IPS-18c (cell line): ENCODE data around the gene CTNNBL1.

Experiments
- H3K4me3 ChIP-seq: 2 replicates; pipeline ENCODE4 v1.7.0; 2013; ENCODE audit warnings: low read depth, mild to moderate bottlenecking, low read length, moderate library complexity; ENCODE audit not compliant: insufficient read depth
- H3K9me3 ChIP-seq: one replicate; pipeline ENCODE4 v1.6.1; 2013; ENCODE audit warnings: mild to moderate bottlenecking, low read length, moderate library complexity; ENCODE audit not compliant: control insufficient read depth, insufficient read depth

CTNNBL1 gene

GRCh38 chr20:37904008-37904642, 210.3 kb downstream of the CTNNBL1 start:
- no peaks in the 10 kb centered on the region for H3K9me3 ChIP-seq
- no peak overlapping the region for H3K4me3 ChIP-seq

- H3K4me3 ChIP-seq: no peak overlapping the region
- H3K9me3 ChIP-seq: no peaks in the 10 kb centered on the region
Observed at GRCh38 chr20:37904845-37905373, 211.1 kb downstream of the CTNNBL1 start.

GRCh38 chr20:37905671-37906613, 212.1 kb downstream of the CTNNBL1 start:
- Histone ChIP-seq H3K9me3 (no peaks in the 10 kb centered on the region), H3K4me3 (no peak overlapping the region)

GRCh38 chr20:37907330-37907676, 213.5 kb downstream of the CTNNBL1 start:
- H3K9me3 ChIP-seq: no peaks in the 10 kb centered on the region
- no peak overlapping the region for H3K4me3 ChIP-seq

GRCh38 chr20:37907677-37908401, 214.0 kb downstream of the CTNNBL1 start:
- Histone ChIP-seq H3K4me3 (no peak overlapping the region), H3K9me3 (no peaks in the 10 kb centered on the region)

GRCh38 chr20:37911261-37911660, 217.4 kb downstream of the CTNNBL1 start:
- no peaks in the 10 kb centered on the region for H3K9me3 ChIP-seq
- no peak overlapping the region for H3K4me3 ChIP-seq

- Histone ChIP-seq H3K4me3 (no peak overlapping the region), H3K9me3 (no peaks in the 10 kb centered on the region)
Observed at GRCh38 chr20:37911838-37912281, 218.0 kb downstream of the CTNNBL1 start.

GRCh38 chr20:37912874-37913273, 219.0 kb downstream of the CTNNBL1 start:
- no peak overlapping the region for H3K4me3 ChIP-seq

GRCh38 chr20:37913567-37914366, 219.9 kb downstream of the CTNNBL1 start:
- no peak overlapping the region for H3K4me3 ChIP-seq
- H3K9me3 ChIP-seq: no peaks in the 10 kb centered on the region

More at GRCh38 chr20:37912874-37913273, 219.0 kb downstream of the CTNNBL1 start:
- H3K9me3 ChIP-seq: no peaks in the 10 kb centered on the region

GRCh38 chr20:37914367-37914671, 220.5 kb downstream of the CTNNBL1 start:
- Histone ChIP-seq H3K9me3 (no peaks in the 10 kb centered on the region), H3K4me3 (peak overlapping the region; percentile 52; the same call in 1 of the 2 replicates)

GRCh38 chr20:37914672-37915433, 221.0 kb downstream of the CTNNBL1 start:
- H3K4me3 ChIP-seq: peak overlapping the region; percentile 52
- no peaks in the 10 kb centered on the region for H3K9me3 ChIP-seq

GRCh38 chr20:37915434-37915787, 221.6 kb downstream of the CTNNBL1 start:
- H3K9me3 ChIP-seq: no peaks in the 10 kb centered on the region
- H3K4me3 ChIP-seq: peak overlapping the region; percentile 52

- Histone ChIP-seq H3K4me3 (peak overlapping the region; percentile 52), H3K9me3 (no peaks in the 10 kb centered on the region)
Observed at GRCh38 chr20:37915800-37916570, 222.2 kb downstream of the CTNNBL1 start.

- H3K9me3 ChIP-seq: no peaks in the 10 kb centered on the region
- H3K4me3 ChIP-seq: no peak overlapping the region
Observed at GRCh38 chr20:37917461-37917860, 223.6 kb downstream of the CTNNBL1 start.

GRCh38 chr20:37918035-37918434, 224.2 kb downstream of the CTNNBL1 start:
- H3K9me3 ChIP-seq: no peaks in the 10 kb centered on the region
- no peak overlapping the region for H3K4me3 ChIP-seq
